Endothelial cell of umbilical vein (primary cell): ENCODE data around the gene AVPR2. TPM values are rescaled to one million over a fixed set of nuclear protein-coding genes. Genes with fewer than 3 reads are reported as not detected.

Experiments used
- BruUV-seq: library from RNA; stranded (reverse); fragments of 400-500 nt; replicated peaks from 2 replicates; lab custom pipeline; 2021; lab: Mats Ljungman, UMichigan
- CTCF ChIA-PET: fragments of 300-600, 350-600 bp; sonication (Branson Sonifier 250); formaldehyde crosslinking; loops from one replicate; lab custom pipeline; 2021; ENCODE audit warnings: antibody characterized with exemption, inconsistent platforms; lab: Charles Lee
- POLR2A ChIA-PET: fragments of 300-600, 350-600 bp; sonication (Branson Sonifier 250); formaldehyde crosslinking; loops from one replicate; lab custom pipeline; 2021; ENCODE audit warnings: antibody characterized with exemption, inconsistent platforms; lab: Charles Lee
- DNase-seq: peaks from one replicate; pipeline ENCODE4 v3.0.0-alpha.2; 2011; ENCODE audit warnings: low read depth, low spot score
- FAIRE-seq: peaks from 2 replicates; lab custom pipeline; 2011; peaks lifted over from hg19 to GRCh38; lab: Jason Lieb, UNC
- H2AFZ ChIP-seq: 2 replicates; pipeline ENCODE4 v1.6.0; 2012; ENCODE audit warnings: low read depth, low read length, control low read depth, inconsistent platforms
- H3K27ac ChIP-seq: 2 replicates; pipeline ENCODE4 v1.5.1; 2011; ENCODE audit warnings: low read depth, mild to moderate bottlenecking, control low read depth, low read length, moderate library complexity; ENCODE audit not compliant: insufficient read depth
- H3K27me3 ChIP-seq, 2 experiments: 2 replicates each; pipeline versions ENCODE4 v1.6.0 to v1.6.1; 2011; ENCODE audit warnings: low read length in 2 of 2, mixed read lengths in 1 of 2; ENCODE audit not compliant: control insufficient read depth in 2 of 2, insufficient read depth in 2 of 2
- H3K36me3 ChIP-seq, 2 experiments: 2 replicates in 1 of 2; 3 replicates in 1 of 2; pipeline ENCODE4 v1.5.1; 2011; ENCODE audit warnings: low read length in 2 of 2, mild to moderate bottlenecking in 1 of 2, moderate library complexity in 1 of 2; ENCODE audit not compliant: control insufficient read depth in 2 of 2, insufficient read depth in 2 of 2; ENCODE audit errors: extremely low read depth in 1 of 2
- H3K4me1 ChIP-seq: 3 replicates; pipeline ENCODE4 v1.5.1; 2011; ENCODE audit warnings: mild to moderate bottlenecking, low read length; ENCODE audit not compliant: control insufficient read depth, insufficient read depth; ENCODE audit errors: extremely low read depth
- H3K4me2 ChIP-seq: 2 replicates; pipeline ENCODE4 v1.6.1; 2011; ENCODE audit warnings: low read length, control low read depth, mixed read lengths; ENCODE audit not compliant: insufficient read depth
- H3K4me3 ChIP-seq, 3 experiments: fragments of 200-600 bp in 1 of 3; sonication (generic), shearing (Covaris generic) in 1 of 3; replicated peaks in 1 of 3; 2 replicates each; pipeline ENCODE4 v1.5.1; 2011 to 2016; ENCODE audit warnings: control low read depth in 3 of 3, low read length in 3 of 3, mild to moderate bottlenecking in 2 of 3, inconsistent platforms in 1 of 3, low read depth in 1 of 3, moderate library complexity in 1 of 3; ENCODE audit not compliant: insufficient read depth in 1 of 3
- H3K79me2 ChIP-seq: 2 replicates; pipeline ENCODE4 v1.6.0; 2012; ENCODE audit warnings: low read length, inconsistent platforms; ENCODE audit not compliant: control insufficient read depth, insufficient read depth
- H3K9ac ChIP-seq: replicated peaks from 2 replicates; pipeline ENCODE3; 2011; ENCODE audit warnings: low read length, control low read depth; ENCODE audit not compliant: insufficient read depth; ENCODE audit errors: extremely low read depth
- H3K9me1 ChIP-seq: replicated peaks from 3 replicates; pipeline ENCODE4 v1.6.0; 2011; ENCODE audit warnings: mild to moderate bottlenecking, low read length; ENCODE audit not compliant: control insufficient read depth, insufficient read depth; ENCODE audit errors: extremely low read depth
- H3K9me3 ChIP-seq: replicated peaks from 2 replicates; pipeline ENCODE4 v1.5.1; 2012; ENCODE audit warnings: low read length, inconsistent platforms; ENCODE audit not compliant: control insufficient read depth, insufficient read depth
- H4K20me1 ChIP-seq: replicated peaks from 2 replicates; pipeline ENCODE3; 2011; ENCODE audit warnings: mild to moderate bottlenecking, low read length; ENCODE audit not compliant: control insufficient read depth, insufficient read depth; ENCODE audit errors: extremely low read depth
- CTCF ChIP-seq, 2 donors: IDR thresholded peaks; 1 replicate in 1 of 2; 2 replicates in 1 of 2; pipeline ENCODE4 v1.5.1; 2011; ENCODE audit warnings: low read length in 2 of 2, mild to moderate bottlenecking in 2 of 2, moderate library complexity in 2 of 2, control low read depth in 1 of 2, inconsistent platforms in 1 of 2, low read depth in 1 of 2; ENCODE audit not compliant: insufficient read depth in 1 of 2; ENCODE audit errors: extremely low read depth in 1 of 2
- EZH2 ChIP-seq: IDR thresholded peaks from 2 replicates; pipeline ENCODE4 v1.6.1; 2012; ENCODE audit warnings: borderline replicate concordance, low read depth, mild to moderate bottlenecking, moderate library complexity, low read length, inconsistent platforms; ENCODE audit not compliant: severe bottlenecking
- FOS ChIP-seq: IDR thresholded peaks from 2 replicates; pipeline ENCODE4 v1.6.1; 2011; ENCODE audit warnings: mild to moderate bottlenecking, low read length, moderate library complexity, borderline replicate concordance; ENCODE audit not compliant: insufficient read depth
- GATA2 ChIP-seq: IDR thresholded peaks from 2 replicates; pipeline ENCODE4 v1.7.0; 2011; ENCODE audit warnings: low read depth, mild to moderate bottlenecking, moderate library complexity, mixed read lengths, low read length; ENCODE audit not compliant: insufficient read length, insufficient read depth
- JUN ChIP-seq: IDR thresholded peaks from 2 replicates; pipeline ENCODE4 v1.6.1; 2011; ENCODE audit warnings: borderline replicate concordance, low read depth; ENCODE audit not compliant: insufficient read length, insufficient read depth
- MAX ChIP-seq: IDR thresholded peaks from 2 replicates; pipeline ENCODE4 v1.6.1; 2011; ENCODE audit not compliant: insufficient read depth, insufficient read length
- MYC ChIP-seq: IDR thresholded peaks from one replicate; pipeline ENCODE4 v1.6.1; 2011; ENCODE audit warnings: mild to moderate bottlenecking, low read depth, low read length
- POLR2A ChIP-seq: IDR thresholded peaks from 2 replicates; pipeline ENCODE4 v1.6.1; 2012; ENCODE audit warnings: low read depth, mild to moderate bottlenecking, control low read depth, low read length
- POLR2AphosphoS5 ChIP-seq: IDR thresholded peaks from 2 replicates; pipeline ENCODE4 v1.6.1; 2012; ENCODE audit warnings: low read depth, mild to moderate bottlenecking, control low read depth, low read length, moderate library complexity; ENCODE audit not compliant: insufficient read depth
- dilution Hi-C: fragments of 300-500 bp; cut with MboI; formaldehyde crosslinking; loops from one replicate; pipeline ENCODE4 v1.15.0; 2019; ENCODE audit warnings: low sequenced_read_pairs; ENCODE audit not compliant: extremely low pct_ligation_motif_present
- intact Hi-C: fragments of 100-400 bp; cut with micrococcal nuclease; formaldehyde crosslinking; loops from one replicate; pipeline ENCODE4 v1.10.0; 2022
- polyA plus RNA-seq, 4 experiments: library from polyadenylated mRNA; depleted of rRNA in 3 of 4; stranded (reverse) in 3 of 4; unstranded in 1 of 4; fragments of >200 nt; gene quantifications; 2 replicates each; pipeline versions ENCODE4 v1.2.1 to v1.2.3, GENCODE V29; 2011 to 2012; ENCODE audit warnings: missing spikeins in 1 of 4
- total RNA-seq: library from RNA; stranded (reverse); gene quantifications from 2 replicates; pipeline ENCODE4 v1.2.3, GENCODE V29; 2021

Gene AVPR2
- total and polyA plus RNA-seq, 2 donors (not counting 3 experiments of a cell fraction or from before 2014, with no cell fraction given): not detected

DNA sequence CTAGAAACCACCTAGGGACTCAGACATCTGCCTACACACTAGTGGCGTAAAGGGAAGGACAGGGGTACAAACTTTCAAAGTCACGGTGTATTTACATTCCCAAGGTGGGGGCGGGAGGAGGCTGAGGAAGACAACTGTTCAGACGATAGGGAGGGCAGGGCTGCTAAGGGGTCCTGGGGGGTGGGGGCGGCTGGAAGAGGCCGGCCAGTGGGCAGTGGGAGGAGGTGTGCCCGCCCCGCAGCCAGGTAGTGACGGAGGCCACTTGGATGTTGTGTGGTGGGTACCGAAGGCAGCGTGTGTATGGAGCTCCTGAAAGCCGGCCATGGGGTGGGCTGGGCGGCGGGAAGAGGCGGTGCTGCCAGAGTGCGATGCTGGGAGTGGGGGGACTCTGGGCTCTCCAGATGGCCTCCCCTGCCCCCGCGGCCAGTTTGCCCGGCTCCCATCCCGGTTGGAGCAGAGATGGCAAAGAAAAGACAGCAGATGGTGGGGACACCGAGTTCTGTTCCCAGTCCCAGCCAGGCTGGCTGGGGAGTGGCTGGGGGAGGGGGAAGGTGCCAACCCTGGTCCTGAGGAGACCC lies 42.7 kb upstream of the AVPR2 start:
- H3K27me3 ChIP-seq: no peaks in the 10 kb centered on the region
- no peaks in the 10 kb centered on the region for H3K4me1 ChIP-seq
- DNase-seq (no peak), FAIRE-seq (no peak)
- dilution Hi-C loops: no loop called here
- intact Hi-C loops: no loop called here
- TF ChIP-seq POLR2A (no peak), EZH2 (no peak), JUN (no peak), CTCF (IDR thresholded peaks at IDR 0.05; ENCODE audit: extremely low read depth in 1 of 2, insufficient read depth in 1 of 2, low read depth in 1 of 2, low read length in 2 of 2) (no peak), GATA2 (no peak), MAX (no peak), MYC (no peak), POLR2AphosphoS5 (no peak), FOS (no peak)
- POLR2A ChIA-PET: no interaction called here
- no peaks in the 10 kb centered on the region for H3K36me3 ChIP-seq
- H3K9me1 ChIP-seq: no peaks in the 10 kb centered on the region
- no peak overlapping the region for H2AFZ ChIP-seq
- CTCF ChIA-PET: no interaction called here
- no peak overlapping the region for H3K27ac ChIP-seq
- H4K20me1 ChIP-seq: no peaks in the 10 kb centered on the region
- no TSS peak for BruUV-seq
- H3K4me3 ChIP-seq: no peak overlapping the region
- H3K4me2 ChIP-seq: no peak overlapping the region
- H3K9ac ChIP-seq: no peak overlapping the region
- H3K9me3 ChIP-seq: no peaks in the 10 kb centered on the region
- no peaks in the 10 kb centered on the region for H3K79me2 ChIP-seq
